H9 (cell line): Measurements from ENCODE around the gene GATA1. TPM values are rescaled to one million over a fixed set of nuclear protein-coding genes. Genes with fewer than 3 reads are reported as not detected.

ENCODE experiments used
- DNase-seq: peaks from one replicate; pipeline ENCODE4 v3.0.0-alpha.2; 2017
- H2AFZ ChIP-seq: one replicate; pipeline ENCODE4 v1.6.1; 2013; ENCODE audit warnings: mild to moderate bottlenecking, low read length, control low read depth, moderate library complexity
- H2AK5ac ChIP-seq: 2 replicates; pipeline ENCODE4 v1.6.1; 2013; ENCODE audit warnings: low read length, control low read depth, mixed read lengths; ENCODE audit not compliant: insufficient read length
- H2BK120ac ChIP-seq: one replicate; pipeline ENCODE4 v1.6.1; 2013; ENCODE audit warnings: low read depth, mild to moderate bottlenecking, low read length, control low read depth, inconsistent platforms; ENCODE audit not compliant: poor library complexity, severe bottlenecking
- H2BK12ac ChIP-seq: 2 replicates; pipeline ENCODE4 v1.6.1; 2013; ENCODE audit warnings: low read length, control low read depth, mixed read lengths, low read depth; ENCODE audit not compliant: insufficient read length
- H2BK15ac ChIP-seq: 2 replicates; pipeline ENCODE4 v1.6.1; 2013; ENCODE audit warnings: low read depth, low read length, control low read depth
- H2BK20ac ChIP-seq: one replicate; pipeline ENCODE4 v1.6.1; 2013; ENCODE audit warnings: low read depth, mild to moderate bottlenecking, low read length, control low read depth, inconsistent platforms; ENCODE audit not compliant: poor library complexity, severe bottlenecking
- H2BK5ac ChIP-seq: 2 replicates; pipeline ENCODE4 v1.6.1; 2013; ENCODE audit warnings: low read length, control low read depth, mixed read lengths; ENCODE audit not compliant: insufficient read length
- H3K14ac ChIP-seq: 2 replicates; pipeline ENCODE4 v1.6.1; 2013; ENCODE audit warnings: low read length, control low read depth; ENCODE audit not compliant: insufficient read depth
- H3K18ac ChIP-seq: 2 replicates; pipeline ENCODE4 v1.6.1; 2013; ENCODE audit warnings: low read depth, mild to moderate bottlenecking, mixed read lengths, low read length, control low read depth; ENCODE audit not compliant: insufficient read length
- H3K23ac ChIP-seq: 2 replicates; pipeline ENCODE4 v1.6.1; 2013; ENCODE audit warnings: low read length, control low read depth, mixed read lengths, low read depth; ENCODE audit not compliant: insufficient read length
- H3K23me2 ChIP-seq: 2 replicates; pipeline ENCODE4 v1.6.1; 2013; ENCODE audit warnings: low read depth, mild to moderate bottlenecking, mixed read lengths, low read length, control low read depth; ENCODE audit not compliant: insufficient read length, poor library complexity, severe bottlenecking
- H3K27ac ChIP-seq: 2 replicates; pipeline ENCODE4 v1.5.1; 2013; ENCODE audit warnings: low read length, control low read depth, mixed read lengths, low read depth; ENCODE audit not compliant: insufficient read length
- H3K27me3 ChIP-seq: 2 replicates; pipeline ENCODE4 v1.6.1; 2013; ENCODE audit warnings: low read length, control low read depth, inconsistent platforms; ENCODE audit not compliant: insufficient read depth
- H3K4ac ChIP-seq: 2 replicates; pipeline ENCODE4 v1.6.1; 2013; ENCODE audit warnings: low read depth, mild to moderate bottlenecking, control low read depth, inconsistent platforms, low read length, moderate library complexity
- H3K4me1 ChIP-seq: 2 replicates; pipeline ENCODE4 v1.6.1; 2013; ENCODE audit warnings: low read length, control low read depth, inconsistent platforms; ENCODE audit not compliant: insufficient read depth
- H3K4me2 ChIP-seq: 2 replicates; pipeline ENCODE4 v1.6.1; 2013; ENCODE audit warnings: low read length, control low read depth, mixed read lengths; ENCODE audit not compliant: insufficient read length, insufficient read depth
- H3K56ac ChIP-seq: 2 replicates; pipeline ENCODE4 v1.6.1; 2013; ENCODE audit warnings: low read depth, mild to moderate bottlenecking, mixed read lengths, low read length, control low read depth; ENCODE audit not compliant: insufficient read length
- H3K79me1 ChIP-seq: 2 replicates; pipeline ENCODE4 v1.6.1; 2013; ENCODE audit warnings: low read depth, mild to moderate bottlenecking, moderate library complexity, low read length, control low read depth, inconsistent platforms; ENCODE audit not compliant: insufficient read depth, poor library complexity, severe bottlenecking
- H3K79me2 ChIP-seq: 2 replicates; pipeline ENCODE4 v1.6.1; 2013; ENCODE audit warnings: low read length, control low read depth, inconsistent platforms; ENCODE audit not compliant: insufficient read depth
- H3K9ac ChIP-seq: 2 replicates; pipeline ENCODE4 v1.6.1; 2013; ENCODE audit warnings: low read length, control low read depth, mixed read lengths; ENCODE audit not compliant: insufficient read length; ENCODE audit errors: extremely low read depth
- H3K9me3 ChIP-seq: one replicate; pipeline ENCODE4 v1.6.1; 2013; ENCODE audit warnings: low read depth, low read length, inconsistent platforms; ENCODE audit not compliant: control insufficient read depth
- H3T11ph ChIP-seq: one replicate; pipeline ENCODE4 v1.6.1; 2013; ENCODE audit warnings: mild to moderate bottlenecking, low read length, control low read depth, inconsistent platforms
- H4K20me1 ChIP-seq: one replicate; pipeline ENCODE4 v1.6.1; 2013; ENCODE audit not compliant: control insufficient read depth, insufficient read length, insufficient read depth
- H4K5ac ChIP-seq: 2 replicates; pipeline ENCODE4 v1.6.1; 2013; ENCODE audit warnings: low read depth, mild to moderate bottlenecking, mixed read lengths, low read length, control low read depth; ENCODE audit not compliant: insufficient read length
- H4K8ac ChIP-seq: replicated peaks from 2 replicates; pipeline ENCODE4 v1.6.1; 2013; ENCODE audit warnings: low read length, control low read depth, mixed read lengths, low read depth; ENCODE audit not compliant: insufficient read length
- H4K91ac ChIP-seq: 2 replicates; pipeline ENCODE4 v1.6.1; 2013; ENCODE audit warnings: low read depth, mild to moderate bottlenecking, moderate library complexity, mixed read lengths, low read length, control low read depth; ENCODE audit not compliant: insufficient read length
- H3K27ac Mint-ChIP-seq, 3 experiments: 2 replicates in 2 of 3; 3 replicates in 1 of 3; pipeline ENCODE4 v1.8.0; 2020 to 2021; ENCODE audit warnings: mixed read lengths in 3 of 3, mild to moderate bottlenecking in 1 of 3, moderate library complexity in 1 of 3
- H3K27me3 Mint-ChIP-seq: 2 replicates; pipeline ENCODE4 v1.8.0; 2021; ENCODE audit warnings: low read depth, mild to moderate bottlenecking, moderate library complexity, mixed read lengths
- H3K36me3 Mint-ChIP-seq, 3 experiments: 2 replicates in 2 of 3; 3 replicates in 1 of 3; pipeline ENCODE4 v1.8.0; 2020 to 2021; ENCODE audit warnings: low read depth in 3 of 3, mixed read lengths in 3 of 3; ENCODE audit not compliant: insufficient read depth in 1 of 3
- H3K4me1 Mint-ChIP-seq, 2 experiments: 2 replicates each; pipeline ENCODE4 v1.8.0; 2020; ENCODE audit warnings: mixed read lengths in 2 of 2
- H3K4me3 Mint-ChIP-seq, 2 experiments: 2 replicates in 1 of 2; 3 replicates in 1 of 2; pipeline ENCODE4 v1.8.0; 2020 to 2021; ENCODE audit warnings: mild to moderate bottlenecking in 2 of 2, mixed read lengths in 2 of 2, moderate library complexity in 1 of 2
- H3K9me3 Mint-ChIP-seq, 2 experiments: 2 replicates in 1 of 2; 3 replicates in 1 of 2; pipeline ENCODE4 v1.8.0; 2020; ENCODE audit warnings: mild to moderate bottlenecking in 2 of 2, mixed read lengths in 2 of 2, moderate library complexity in 1 of 2
- WGBS: extraction: QIAGEN DNeasy Blood & Tissue Kit; methylation state at CpG from one replicate; pipeline ENCODE4 v1.1.7; 2013; ENCODE audit warnings: missing lambda C conversion rate, low lambda C conversion rate, mixed read lengths; ENCODE audit not compliant: insufficient read length; ENCODE audit errors: extremely low coverage; 5-methylcytosine and 5-hydroxymethylcytosine counted together
- total RNA-seq: library from RNA; stranded (reverse); gene quantifications from 2 replicates; pipeline ENCODE4 v1.2.1, GENCODE V29; 2021
- TF ChIP-seq, protein P1 (sequence below): fragments of 200-600 bp; sonication (generic); conservative IDR thresholded peaks from 3 replicates; pipeline ENCODE4 v1.8.0; 2021; ENCODE audit warnings: antibody characterized with exemption, mild to moderate bottlenecking

The GATA1 gene
- total RNA-seq, 1 experiment from 2014 or later, result not detected

DNA sequence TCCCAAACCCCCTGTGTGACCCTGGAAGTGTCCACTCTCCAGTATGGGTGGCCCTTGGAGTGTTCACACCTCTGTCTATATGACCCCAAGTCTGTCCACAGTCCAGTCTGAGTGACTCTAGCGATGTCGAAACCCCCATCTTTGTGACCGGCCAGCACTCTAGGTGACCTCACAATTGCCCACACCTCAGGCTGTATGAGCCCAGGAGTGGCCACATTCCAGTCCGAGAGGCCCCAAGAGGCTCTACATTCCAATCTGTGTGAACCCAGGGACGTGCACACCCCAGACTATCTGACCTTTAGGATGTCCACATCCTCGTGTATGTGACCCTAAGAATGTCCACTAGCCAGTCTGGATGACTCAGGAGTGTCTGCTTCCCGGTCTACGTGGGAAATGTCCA lies 32.2 kb upstream of the GATA1 start:
- Histone ChIP-seq H3K18ac (no peak overlapping the region), H2BK12ac (no peak overlapping the region), H2BK15ac (no peak overlapping the region), H3K4me1 (no peaks in the 10 kb centered on the region), H3K4ac (no peak overlapping the region), H2BK120ac (no peak overlapping the region), H3K27ac (no peak overlapping the region), H3K14ac (no peak overlapping the region), H3K27me3 (no peaks in the 10 kb centered on the region), H3K9ac (no peak overlapping the region), H2BK5ac (no peak overlapping the region), H3K23ac (no peak overlapping the region), H3K4me2 (no peak overlapping the region), H4K20me1 (no peaks in the 10 kb centered on the region), H3T11ph (no peak overlapping the region), H2AK5ac (no peak overlapping the region), H3K9me3 (peaks cover 20% of the 10 kb centered on the region), H3K79me1 (no peaks in the 10 kb centered on the region), H4K5ac (no peak overlapping the region), H4K91ac (no peak overlapping the region), H2BK20ac (no peak overlapping the region), H3K56ac (no peak overlapping the region), H2AFZ (no peak overlapping the region), H3K23me2 (no peaks in the 10 kb centered on the region), H4K8ac (no peak overlapping the region), H3K79me2 (no peaks in the 10 kb centered on the region)
- no peak for DNase-seq
- WGBS, result no CpG with 5 or more reads among the region's 8 CpGs
- peaks cover 58 to 66% of the 10 kb centered on the region in 2 experiments for H3K9me3 Mint-ChIP-seq
- no peak overlapping the region for H3K27ac Mint-ChIP-seq
- no peak overlapping the region for H3K4me3 Mint-ChIP-seq
- peaks cover 0 to 7% (median 5%) of the 10 kb centered on the region in 3 experiments; a peak in 4 of 7 replicates for H3K36me3 Mint-ChIP-seq
- no peaks in the 10 kb centered on the region for H3K4me1 Mint-ChIP-seq
- TF ChIP-seq, protein P1, sequence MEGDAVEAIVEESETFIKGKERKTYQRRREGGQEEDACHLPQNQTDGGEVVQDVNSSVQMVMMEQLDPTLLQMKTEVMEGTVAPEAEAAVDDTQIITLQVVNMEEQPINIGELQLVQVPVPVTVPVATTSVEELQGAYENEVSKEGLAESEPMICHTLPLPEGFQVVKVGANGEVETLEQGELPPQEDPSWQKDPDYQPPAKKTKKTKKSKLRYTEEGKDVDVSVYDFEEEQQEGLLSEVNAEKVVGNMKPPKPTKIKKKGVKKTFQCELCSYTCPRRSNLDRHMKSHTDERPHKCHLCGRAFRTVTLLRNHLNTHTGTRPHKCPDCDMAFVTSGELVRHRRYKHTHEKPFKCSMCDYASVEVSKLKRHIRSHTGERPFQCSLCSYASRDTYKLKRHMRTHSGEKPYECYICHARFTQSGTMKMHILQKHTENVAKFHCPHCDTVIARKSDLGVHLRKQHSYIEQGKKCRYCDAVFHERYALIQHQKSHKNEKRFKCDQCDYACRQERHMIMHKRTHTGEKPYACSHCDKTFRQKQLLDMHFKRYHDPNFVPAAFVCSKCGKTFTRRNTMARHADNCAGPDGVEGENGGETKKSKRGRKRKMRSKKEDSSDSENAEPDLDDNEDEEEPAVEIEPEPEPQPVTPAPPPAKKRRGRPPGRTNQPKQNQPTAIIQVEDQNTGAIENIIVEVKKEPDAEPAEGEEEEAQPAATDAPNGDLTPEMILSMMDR, result no peak
- peaks cover 2% of the 10 kb centered on the region for H3K27me3 Mint-ChIP-seq
